IPS DF 19.7 (cell line): ENCODE results near the gene KRTAP5-8.
A peak's percentile ranks its signal among the peaks of the same experiment; 100 is the strongest.
"Not testable (repeated sequence)": the region's sequence is repeated elsewhere in the genome, so short reads cannot be mapped to it uniquely, and the experiment has no call there.

Source experiments
- DNase-seq: peaks from one replicate; pipeline ENCODE4 v3.0.0-alpha.2; 2013; ENCODE audit warnings: low read depth, low spot score

Gene KRTAP5-8

GRCh38 chr11:71543866-71544265, 6.0 kb downstream of the KRTAP5-8 start:
- no peak for DNase-seq

GRCh38 chr11:71544525-71545214, 6.8 kb downstream of the KRTAP5-8 start:
- DNase-seq, result no peak

- no peak for DNase-seq
These were observed 7.7 kb downstream of the KRTAP5-8 start for GRCh38 chr11:71545405-71545966.

DNA sequence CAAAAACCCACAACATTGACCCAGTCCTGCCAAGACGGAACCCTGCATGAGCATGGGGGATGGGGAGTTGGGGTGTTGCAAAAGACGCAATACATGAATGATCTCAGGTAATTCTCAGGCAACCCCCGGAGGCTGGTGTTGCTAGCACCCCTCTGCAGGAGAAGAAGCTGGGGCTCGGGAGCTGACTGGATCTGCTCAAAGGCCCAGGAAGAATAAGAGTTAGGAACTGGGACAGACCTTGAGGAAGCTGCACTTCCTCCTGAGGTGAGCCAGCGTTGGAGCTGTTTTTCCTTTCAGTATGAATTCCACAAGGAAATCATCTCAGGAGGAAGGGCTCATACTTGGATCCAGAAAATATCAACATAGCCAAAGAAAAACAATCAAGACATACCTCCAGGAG, 10.3 kb downstream of the KRTAP5-8 start, which contains the start of gene KRTAP5-9:
TSS of gene KRTAP5-9 (plus strand) at position 301 of the 400 bp plus-strand sequence. CDS start 238 bp downstream, outside the sequence.
- DNase-seq, result no peak

- no peak for DNase-seq
These were observed 10.9 kb downstream of the KRTAP5-8 start for GRCh38 chr11:71548716-71549151.

GRCh38 chr11:71551711-71552110, 13.9 kb downstream of the KRTAP5-8 start:
- no peak for DNase-seq

DNA sequence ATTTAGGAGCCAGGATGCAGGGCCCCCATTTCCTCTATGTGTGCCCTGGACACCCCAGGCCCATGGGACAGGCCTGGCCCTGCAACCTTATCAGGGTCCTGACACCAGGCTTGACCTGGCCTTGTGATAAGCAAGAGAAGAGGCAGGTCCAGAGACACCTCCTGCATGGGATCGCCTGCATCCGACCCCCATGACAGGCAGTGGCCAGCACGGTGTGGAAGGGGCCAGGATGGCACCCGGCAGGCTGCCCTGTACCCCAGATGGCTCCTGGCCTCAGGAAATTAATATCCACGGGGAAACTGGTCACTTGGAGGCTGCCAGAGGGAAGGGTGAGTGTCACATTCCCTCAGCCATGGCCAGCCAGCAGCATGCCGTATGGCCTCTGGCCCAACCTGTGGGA, 17.2 kb downstream of the KRTAP5-8 start:
- DNase-seq, result no peak

- DNase-seq, result no peak
These were observed 17.7 kb downstream of the KRTAP5-8 start for GRCh38 chr11:71555508-71555907.

GRCh38 chr11:71556018-71556417, 18.2 kb downstream of the KRTAP5-8 start:
- DNase-seq, result no peak

DNA sequence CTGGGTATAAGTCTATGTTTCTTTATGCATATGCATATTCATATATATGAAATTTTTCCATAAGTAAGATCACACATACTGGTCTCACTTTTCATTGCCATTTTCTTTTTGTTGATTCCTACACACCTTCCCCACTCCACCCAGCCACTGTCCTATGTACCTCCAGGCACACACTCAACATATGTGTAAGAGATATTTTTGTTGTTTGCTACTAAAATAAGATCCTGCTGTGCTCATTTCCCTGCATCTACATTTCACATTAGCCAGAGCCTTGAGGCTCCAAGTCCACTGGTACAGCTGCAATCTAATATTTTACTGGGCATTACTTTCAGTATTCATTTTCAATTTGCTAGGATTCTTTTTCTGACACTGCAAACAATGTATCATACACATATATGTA, 19.4 kb downstream of the KRTAP5-8 start:
- no peak for DNase-seq

DNA sequence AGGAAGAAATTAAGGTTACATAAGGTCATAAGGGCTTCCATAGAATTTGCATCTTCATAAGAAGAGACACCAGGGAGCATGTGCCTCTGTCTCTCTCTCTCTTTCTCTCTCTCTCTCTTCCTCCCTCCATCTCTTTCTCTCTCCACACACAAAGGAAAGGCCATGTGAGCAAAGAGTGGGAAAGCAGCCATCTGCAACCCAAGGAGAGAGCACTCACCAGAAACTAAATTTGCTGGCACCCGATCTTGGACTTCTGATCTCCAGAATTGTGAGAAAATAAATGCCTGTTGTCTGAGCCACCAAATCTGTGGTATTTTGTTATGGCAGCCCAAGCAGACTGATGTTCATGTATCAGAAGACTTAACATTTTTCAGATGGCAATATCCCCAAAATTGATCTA, 21.2 kb downstream of the KRTAP5-8 start:
- no peak for DNase-seq

DNA sequence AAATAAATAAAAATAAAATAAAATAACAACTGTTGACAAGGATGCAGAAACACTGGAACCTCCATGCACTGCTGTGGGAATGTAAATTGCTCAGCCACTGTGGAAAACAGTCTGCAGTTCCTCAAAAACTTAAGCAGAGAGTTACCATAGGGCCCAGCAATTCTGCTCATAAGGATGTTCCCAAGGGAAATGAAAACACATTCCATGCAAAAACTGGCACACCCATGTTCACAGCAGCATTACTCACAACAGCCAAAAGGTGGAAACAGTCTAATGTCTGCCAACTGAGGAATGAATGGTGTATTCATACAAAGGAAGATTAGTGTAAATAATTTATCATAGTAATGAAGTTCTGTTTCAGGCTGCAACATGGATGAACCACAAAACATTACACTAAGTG, 24.3 kb downstream of the KRTAP5-8 start:
- no peak for DNase-seq

- peak; percentile 38 for DNase-seq
These were observed 25.6 kb downstream of the KRTAP5-8 start for GRCh38 chr11:71563406-71563805.

DNA sequence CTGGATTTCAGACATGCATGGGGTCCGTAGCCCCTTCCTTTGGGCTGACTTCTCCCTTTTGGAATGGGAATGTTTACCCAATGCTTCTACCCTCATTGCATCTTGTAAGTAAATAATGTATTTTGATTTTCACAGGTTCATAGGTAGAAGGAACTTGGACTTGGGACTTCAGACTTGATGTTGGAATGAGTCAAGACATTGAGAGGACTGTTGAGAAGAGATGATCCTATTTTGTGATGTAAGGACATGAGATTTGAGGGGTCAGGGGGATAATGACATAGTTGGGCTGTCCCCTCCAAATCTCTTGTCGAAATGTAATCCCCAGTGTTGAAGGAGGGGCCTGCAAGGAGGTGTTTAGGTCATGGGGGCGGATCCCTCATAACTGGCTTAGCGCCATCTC, 26.6 kb downstream of the KRTAP5-8 start:
- no peak for DNase-seq

DNA sequence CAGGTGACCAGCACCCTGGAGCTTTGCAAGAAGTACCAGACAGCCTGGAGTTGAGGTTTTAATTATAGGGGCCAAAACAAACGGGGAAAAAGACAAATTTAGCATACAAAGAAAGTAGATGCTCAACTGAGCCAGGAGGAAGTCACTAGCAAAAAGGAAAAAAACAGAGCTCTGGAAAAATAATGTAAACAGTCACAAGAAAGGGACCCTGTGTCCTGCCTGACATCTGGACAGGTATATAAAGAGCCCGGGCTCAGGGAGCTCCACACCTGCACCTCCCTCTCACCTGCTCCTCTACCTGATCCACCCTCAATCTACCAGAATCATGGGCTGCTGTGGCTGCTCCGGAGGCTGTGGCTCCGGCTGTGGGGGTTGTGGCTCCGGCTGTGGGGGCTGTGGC, 27.4 kb downstream of the KRTAP5-8 start, which contains the start of gene KRTAP5-10:
TSS of gene KRTAP5-10 (plus strand) at position 301 of the 400 bp plus-strand sequence. CDS start at position 326, 25 bp downstream.
- DNase-seq, result no peak

DNA sequence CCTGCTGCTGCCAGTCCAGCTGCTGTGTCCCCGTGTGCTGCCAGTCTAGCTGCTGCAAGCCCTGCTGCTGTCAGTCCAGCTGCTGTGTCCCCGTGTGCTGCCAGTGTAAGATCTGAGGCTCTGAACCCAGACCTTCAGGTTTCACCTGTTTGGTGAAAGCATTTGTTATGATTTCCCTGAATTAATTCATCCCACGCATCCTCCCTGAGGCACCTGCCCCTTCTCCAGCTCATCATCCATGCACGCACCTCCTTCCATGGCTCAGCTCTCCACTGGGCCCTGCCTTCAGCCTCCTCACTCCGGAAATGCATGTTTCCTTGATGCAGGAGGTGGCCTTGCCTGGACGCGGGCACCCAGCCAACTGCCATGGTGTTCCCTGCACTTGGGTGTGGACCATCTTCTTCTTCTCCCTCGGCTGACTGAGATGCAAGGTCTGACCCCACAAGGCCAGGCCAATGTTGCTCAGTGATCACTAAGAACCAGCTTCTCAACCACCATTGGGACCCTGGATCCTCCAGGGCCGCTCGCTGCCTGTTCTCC, 28.3 kb downstream of the KRTAP5-8 start:
- DNase-seq, result no peak

GRCh38 chr11:71566626-71567599, 29.1 kb downstream of the KRTAP5-8 start:
- DNase-seq, result not testable (repeated sequence)

DNA sequence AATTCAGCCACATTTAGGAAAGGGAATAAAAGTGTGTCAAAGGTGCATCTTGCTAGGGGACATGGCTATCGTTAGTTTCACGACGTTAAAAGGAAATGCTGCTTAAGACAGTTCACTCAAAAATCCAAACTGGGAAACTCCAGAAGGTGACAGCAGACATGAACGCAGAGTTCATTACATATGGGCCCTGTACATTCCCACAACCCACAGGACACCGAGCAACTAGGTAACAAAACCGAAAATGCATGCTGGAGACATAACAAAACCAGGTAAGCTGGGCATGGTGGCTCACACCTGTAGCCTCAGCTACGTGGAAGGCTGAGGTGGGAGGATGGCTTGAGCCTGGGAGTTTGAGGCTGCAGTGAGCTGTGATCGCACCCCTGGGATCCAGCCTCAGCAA, 29.8 kb downstream of the KRTAP5-8 start:
- not testable (repeated sequence) for DNase-seq

- no peak for DNase-seq
These were observed 31.0 kb downstream of the KRTAP5-8 start for GRCh38 chr11:71568704-71569349.

GRCh38 chr11:71571101-71571850, 33.5 kb downstream of the KRTAP5-8 start:
- DNase-seq, result not testable (repeated sequence)
